HCT116 (cell line): ENCODE data around the gene TMPRSS13.
"Not testable (repeated sequence)": the region's sequence is repeated elsewhere in the genome, so short reads cannot be mapped to it uniquely, and the experiment has no call there.

ENCODE experiments used
- CTCF ChIP-seq, 3 experiments: fragments of 200-600 bp in 1 of 3; sonication (generic) in 1 of 3; IDR thresholded peaks in 2 of 3; conservative IDR thresholded peaks in 1 of 3; 2 replicates each; pipeline ENCODE4 v1.5.1; 2012 to 2017; ENCODE audit warnings: low read depth in 2 of 3, low read length in 2 of 3, antibody characterized with exemption in 1 of 3, borderline replicate concordance in 1 of 3, control low read depth in 1 of 3, mild to moderate bottlenecking in 1 of 3, mixed read lengths in 1 of 3, mixed run types in 1 of 3, moderate library complexity in 1 of 3; ENCODE audit not compliant: insufficient read depth in 1 of 3
- POLR2AphosphoS5 ChIP-seq: IDR thresholded peaks from 2 replicates; pipeline ENCODE4 v1.6.1; 2011; ENCODE audit warnings: mild to moderate bottlenecking, low read depth, low read length, moderate library complexity
- TCF7L2 ChIP-seq: IDR thresholded peaks from 2 replicates; pipeline ENCODE4 v1.7.0; 2011; ENCODE audit warnings: borderline replicate concordance, inconsistent platforms; ENCODE audit not compliant: insufficient read depth, insufficient read length; ENCODE audit errors: extremely low read depth

GRCh38 chr11:117947751-117948150, 18.5 kb upstream of the TMPRSS13 start:
- not testable (repeated sequence) for TF ChIP-seq CTCF (IDR thresholded peaks at IDR 0.05 in 2 of 3, conservative IDR thresholded peaks at IDR 0.05 in 1 of 3; ENCODE audit: borderline replicate concordance in 1 of 3, insufficient read depth in 1 of 3, low read depth in 2 of 3, low read length in 2 of 3); TCF7L2; POLR2AphosphoS5
